Neuron (in vitro differentiated cells): ENCODE results near the gene FXYD1.

Experiments used
- H2AFZ ChIP-seq: one replicate; pipeline ENCODE4 v1.6.1; 2013; ENCODE audit warnings: low read depth, mild to moderate bottlenecking, inconsistent platforms, low read length, moderate library complexity
- H3K27me3 ChIP-seq: one replicate; pipeline ENCODE4 v1.6.1; 2013; ENCODE audit warnings: low read length; ENCODE audit not compliant: insufficient read depth
- H3K36me3 ChIP-seq: one replicate; pipeline ENCODE4 v1.6.1; 2013; ENCODE audit warnings: low read length; ENCODE audit not compliant: insufficient read depth
- H3K4me1 ChIP-seq: one replicate; pipeline ENCODE4 v1.6.1; 2013; ENCODE audit warnings: low read length; ENCODE audit not compliant: insufficient read depth
- H3K4me3 ChIP-seq: 2 replicates; pipeline ENCODE4 v1.5.1; 2013; ENCODE audit warnings: mild to moderate bottlenecking, low read length, moderate library complexity
- H3K9me3 ChIP-seq: one replicate; pipeline ENCODE4 v1.6.1; 2013; ENCODE audit warnings: low read length

Gene FXYD1

DNA sequence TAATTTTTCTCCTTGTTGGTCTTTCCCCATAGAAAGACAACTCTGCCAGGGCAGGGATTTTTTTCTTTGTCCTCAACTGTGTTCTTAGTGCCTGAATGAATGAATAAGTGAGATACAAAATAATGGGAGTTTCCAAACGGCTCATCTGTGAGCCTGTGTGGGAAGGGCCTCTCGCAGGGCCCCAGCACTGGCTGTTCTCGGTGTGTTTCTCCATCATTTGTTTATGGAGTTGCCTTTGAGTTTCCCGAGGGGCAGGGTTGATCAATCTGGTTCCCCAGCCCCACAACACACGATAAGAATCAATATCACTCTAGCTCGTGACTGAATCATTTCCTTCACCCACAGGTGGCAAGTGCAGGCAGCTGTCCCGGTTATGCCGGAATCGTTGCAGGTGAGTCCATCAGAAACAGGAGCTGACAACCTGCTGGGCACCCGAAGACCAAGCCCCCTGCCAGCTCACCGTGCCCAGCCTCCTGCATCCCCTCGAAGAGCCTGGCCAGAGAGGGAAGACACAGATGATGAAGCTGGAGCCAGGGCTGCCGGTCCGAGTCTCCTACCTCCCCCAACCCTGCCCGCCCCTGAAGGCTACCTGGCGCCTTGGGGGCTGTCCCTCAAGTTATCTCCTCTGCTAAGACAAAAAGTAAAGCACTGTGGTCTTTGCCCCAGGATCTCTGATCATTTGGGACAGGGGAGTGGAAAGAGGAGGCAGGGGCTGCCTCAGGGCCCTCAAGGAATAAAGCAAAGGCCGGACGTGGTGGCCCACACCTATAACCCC is 30.8 kb downstream of the FXYD1 start:
- Histone ChIP-seq H3K4me1 (peaks cover 16% of the 10 kb centered on the region), H3K36me3 (no peaks in the 10 kb centered on the region)

DNA sequence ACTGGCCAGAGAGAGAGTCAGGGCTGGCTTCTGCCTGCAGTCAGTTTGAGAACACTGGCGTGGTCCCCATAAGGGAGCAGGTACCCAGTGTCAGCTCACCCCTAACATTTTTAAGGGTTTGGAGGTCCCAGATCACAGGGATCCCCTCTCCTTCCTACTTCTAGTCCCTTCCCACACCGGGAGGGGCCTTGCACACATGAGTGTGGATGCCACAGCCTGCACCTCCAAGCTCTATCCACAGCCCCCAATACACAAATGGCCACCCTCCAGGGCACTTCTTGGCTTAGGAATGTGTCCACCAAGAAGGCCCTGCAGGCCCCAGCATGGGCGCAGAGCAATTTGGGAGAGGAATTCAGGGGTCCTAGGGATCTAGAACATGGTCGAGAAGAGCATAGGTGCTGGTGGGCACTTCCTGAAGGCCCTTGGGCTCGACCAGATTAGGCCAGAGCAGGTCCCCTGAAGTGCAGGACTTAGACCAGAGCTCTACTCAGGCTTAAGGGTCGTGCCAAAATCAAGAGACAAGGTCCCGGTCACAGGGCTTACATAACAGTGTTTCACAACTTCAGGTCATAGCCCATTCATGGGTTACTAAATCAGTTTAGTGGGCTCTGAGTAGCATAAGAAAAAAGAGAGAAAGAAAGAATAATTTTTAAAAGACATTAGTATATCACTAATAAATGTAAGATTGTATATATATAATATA is 31.9 kb downstream of the FXYD1 start:
- Histone ChIP-seq H2AFZ (no peak overlapping the region), H3K4me1 (peaks cover 9% of the 10 kb centered on the region), H3K9me3 (peaks cover 3% of the 10 kb centered on the region), H3K4me3 (no peak overlapping the region), H3K27me3 (no peaks in the 10 kb centered on the region), H3K36me3 (no peaks in the 10 kb centered on the region)

More for the DNA sequence above, 30.8 kb downstream of the FXYD1 start:
- Histone ChIP-seq H3K4me3 (no peak overlapping the region), H2AFZ (no peak overlapping the region), H3K27me3 (no peaks in the 10 kb centered on the region), H3K9me3 (peaks cover 3% of the 10 kb centered on the region)

DNA sequence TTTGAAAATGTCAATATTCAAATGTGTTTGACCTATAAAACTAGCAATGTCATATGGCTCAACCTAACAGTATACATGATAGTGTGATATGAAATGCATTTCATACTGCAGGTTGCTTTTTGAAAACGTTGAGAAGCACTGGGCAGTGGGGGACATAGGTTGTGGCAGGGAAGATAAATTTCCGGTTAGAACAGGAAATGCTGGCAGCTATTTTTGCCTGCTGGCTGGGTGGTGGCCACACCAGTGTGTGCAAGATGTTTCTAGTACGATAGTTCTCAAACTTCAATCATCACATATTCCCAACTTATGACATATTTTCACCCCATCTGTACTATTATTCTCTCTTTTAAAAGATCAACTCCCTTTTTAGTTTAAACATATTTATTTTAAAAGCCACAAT is 33.1 kb downstream of the FXYD1 start:
- no peak overlapping the region for H3K4me3 ChIP-seq
- peaks cover 2% of the 10 kb centered on the region for H3K9me3 ChIP-seq
- peaks cover 3% of the 10 kb centered on the region for H3K4me1 ChIP-seq
- H3K27me3 ChIP-seq, result no peaks in the 10 kb centered on the region
- no peak overlapping the region for H2AFZ ChIP-seq
- no peaks in the 10 kb centered on the region for H3K36me3 ChIP-seq

DNA sequence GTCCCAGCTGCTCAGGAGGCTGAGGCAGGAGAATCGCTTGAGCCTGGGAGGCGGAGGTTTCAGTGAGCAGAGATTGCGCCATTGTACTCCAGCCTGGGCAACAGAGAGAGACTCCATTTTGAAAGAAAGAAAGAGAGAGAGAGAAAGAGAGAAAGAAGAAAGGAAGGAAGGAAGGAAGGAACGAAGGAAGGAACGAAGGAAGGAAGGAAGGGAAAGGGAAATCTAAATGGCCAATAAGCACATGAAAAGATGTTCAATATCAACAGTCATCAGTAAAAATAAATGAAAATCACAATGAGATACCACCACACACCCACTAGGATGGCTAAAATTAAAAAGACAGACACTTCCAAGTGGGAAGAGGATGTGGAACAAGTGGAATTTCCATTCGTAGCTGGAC is 35.6 kb downstream of the FXYD1 start:
- Histone ChIP-seq H3K36me3 (no peaks in the 10 kb centered on the region), H3K4me3 (no peak overlapping the region)

DNA sequence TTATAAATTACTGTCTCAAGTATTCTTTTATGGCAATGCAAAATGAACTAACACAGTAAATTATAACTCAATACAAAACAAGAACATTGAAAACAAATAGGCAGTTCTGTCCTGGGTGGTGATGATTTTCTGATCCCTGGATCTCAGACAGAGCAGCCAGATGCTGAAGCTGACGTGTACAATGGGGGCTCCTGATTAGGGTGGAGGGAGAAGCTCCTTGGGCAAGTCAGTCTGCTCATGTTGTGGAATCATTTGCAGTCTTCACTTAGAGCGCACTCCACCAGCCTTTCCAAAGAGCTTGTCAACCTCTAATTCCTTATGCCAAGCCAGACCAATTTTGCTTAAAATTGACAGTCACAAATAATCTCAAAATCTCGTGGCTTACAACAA is 37.6 kb downstream of the FXYD1 start:
- peaks cover 3% of the 10 kb centered on the region for H3K9me3 ChIP-seq
- H3K36me3 ChIP-seq, result no peaks in the 10 kb centered on the region
- H3K27me3 ChIP-seq, result no peaks in the 10 kb centered on the region
- no peak overlapping the region for H3K4me3 ChIP-seq
- no peak overlapping the region for H2AFZ ChIP-seq
- peaks cover 2% of the 10 kb centered on the region for H3K4me1 ChIP-seq

More for the DNA sequence above, 35.6 kb downstream of the FXYD1 start:
- H3K9me3 ChIP-seq, result peaks cover 3% of the 10 kb centered on the region
- no peak overlapping the region for H2AFZ ChIP-seq
- peaks cover 2% of the 10 kb centered on the region for H3K4me1 ChIP-seq
- no peaks in the 10 kb centered on the region for H3K27me3 ChIP-seq

DNA sequence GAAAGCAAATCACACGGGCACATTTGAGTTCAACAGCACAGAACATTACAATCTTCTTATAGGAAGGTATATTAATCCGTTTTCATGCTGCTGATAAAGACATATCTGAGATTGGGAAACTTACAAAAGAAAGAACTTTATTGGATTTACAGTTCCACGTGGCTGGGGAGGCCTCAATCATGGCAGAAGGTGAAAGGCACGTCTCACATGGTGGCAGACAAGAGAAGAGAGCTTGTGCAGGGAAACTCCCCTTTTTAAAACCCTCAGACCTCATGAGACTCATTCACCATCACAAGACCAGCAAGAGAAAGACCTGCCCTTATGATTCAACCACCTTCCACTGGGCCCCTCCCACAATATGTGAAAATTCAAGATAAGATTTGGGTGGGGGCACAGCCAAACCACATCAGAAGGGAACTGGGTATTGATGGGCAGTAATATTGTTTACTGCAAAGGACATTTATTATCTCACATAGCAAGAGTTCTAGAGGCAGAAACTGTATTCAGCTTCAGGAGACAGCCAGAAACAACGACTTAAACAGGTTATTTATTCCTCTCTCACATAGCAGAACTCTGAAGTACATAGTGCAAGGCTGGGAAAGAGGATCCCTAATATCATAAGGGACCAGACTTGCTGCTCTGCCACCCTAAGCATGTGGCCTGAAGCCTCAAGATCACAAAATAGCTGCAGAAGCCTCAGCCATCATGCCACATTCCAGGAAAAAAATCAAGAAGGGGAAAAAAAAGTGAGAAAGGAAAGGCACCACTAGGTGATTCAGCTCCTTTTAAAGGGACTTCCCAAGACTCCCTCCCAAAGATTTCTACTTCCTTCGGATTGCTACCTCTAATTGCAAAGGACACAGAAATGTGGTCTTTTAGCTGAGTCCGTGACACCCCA is 39.0 kb downstream of the FXYD1 start:
- no peaks in the 10 kb centered on the region for H3K27me3 ChIP-seq
- peaks cover 3% of the 10 kb centered on the region for H3K9me3 ChIP-seq
- no peak overlapping the region for H3K4me3 ChIP-seq
- no peaks in the 10 kb centered on the region for H3K36me3 ChIP-seq
- peaks cover 2% of the 10 kb centered on the region for H3K4me1 ChIP-seq
- no peak overlapping the region for H2AFZ ChIP-seq

DNA sequence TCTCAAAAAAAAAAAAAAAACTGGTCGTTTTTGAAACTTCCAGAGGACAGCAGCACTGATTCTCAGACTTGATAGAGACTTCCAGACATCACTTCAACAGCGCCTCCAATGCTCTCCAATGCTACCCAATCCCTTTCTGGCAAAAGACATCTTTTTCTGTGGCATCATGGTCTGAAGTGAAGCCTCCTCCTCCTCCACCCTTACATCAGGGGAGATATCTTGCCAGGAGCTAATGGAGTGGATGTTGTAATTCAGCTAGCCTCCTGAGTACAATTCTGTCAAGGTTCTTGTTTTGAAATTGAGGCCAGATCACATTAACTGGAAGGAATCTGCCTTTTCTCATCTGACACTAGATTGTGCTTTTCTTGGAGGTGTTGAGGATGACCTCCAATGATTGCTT is 40.1 kb downstream of the FXYD1 start:
- peaks cover 2% of the 10 kb centered on the region for H3K4me1 ChIP-seq
- no peaks in the 10 kb centered on the region for H3K27me3 ChIP-seq
- H3K36me3 ChIP-seq, result no peaks in the 10 kb centered on the region
- peaks cover 2% of the 10 kb centered on the region for H3K9me3 ChIP-seq
- H2AFZ ChIP-seq, result no peak overlapping the region
- no peak overlapping the region for H3K4me3 ChIP-seq

DNA sequence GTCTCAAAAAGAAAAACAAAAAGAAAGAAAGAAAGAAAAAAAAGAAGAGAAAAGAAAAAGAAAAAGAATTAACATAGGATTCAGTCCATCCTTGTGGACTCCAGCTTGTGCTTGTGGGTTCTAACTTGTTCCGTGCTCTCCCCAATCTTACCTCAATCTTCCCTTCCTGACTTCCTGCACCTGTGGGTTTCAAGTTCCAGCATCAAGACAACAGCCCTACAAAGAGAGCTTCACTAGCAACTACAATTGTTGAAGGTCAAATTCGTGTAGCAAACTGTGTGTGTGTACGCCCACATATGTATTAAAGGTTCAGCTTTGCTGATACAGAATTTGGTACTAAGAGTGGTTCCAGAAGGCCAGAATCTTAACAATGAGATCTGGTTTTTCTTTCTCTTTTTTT is 41.2 kb downstream of the FXYD1 start:
- Histone ChIP-seq H3K4me3 (no peak overlapping the region), H3K4me1 (peaks cover 2% of the 10 kb centered on the region), H3K36me3 (no peaks in the 10 kb centered on the region)

DNA sequence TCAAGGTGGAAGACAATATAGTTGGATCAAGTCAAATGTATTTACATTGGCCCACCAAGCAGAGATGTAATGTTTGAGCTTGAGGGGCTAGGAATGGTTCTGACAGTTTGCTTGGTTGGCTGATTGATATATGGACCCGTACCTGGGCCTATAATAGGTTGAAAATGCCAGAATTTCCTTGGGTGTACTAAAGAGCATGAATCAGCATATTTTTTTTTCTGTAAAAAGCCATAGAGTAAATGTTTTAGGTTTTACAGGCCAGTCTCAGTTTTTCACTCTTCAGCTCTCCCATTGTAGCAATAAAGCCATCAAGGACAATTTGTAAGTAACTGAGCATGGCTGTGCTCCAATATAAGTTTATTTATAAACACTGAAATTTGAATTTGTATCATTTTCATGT is 42.8 kb downstream of the FXYD1 start:
- H3K27me3 ChIP-seq, result no peaks in the 10 kb centered on the region

More for the DNA sequence above, 41.2 kb downstream of the FXYD1 start:
- H3K27me3 ChIP-seq, result no peaks in the 10 kb centered on the region
- H3K9me3 ChIP-seq, result peaks cover 2% of the 10 kb centered on the region
- no peak overlapping the region for H2AFZ ChIP-seq

DNA sequence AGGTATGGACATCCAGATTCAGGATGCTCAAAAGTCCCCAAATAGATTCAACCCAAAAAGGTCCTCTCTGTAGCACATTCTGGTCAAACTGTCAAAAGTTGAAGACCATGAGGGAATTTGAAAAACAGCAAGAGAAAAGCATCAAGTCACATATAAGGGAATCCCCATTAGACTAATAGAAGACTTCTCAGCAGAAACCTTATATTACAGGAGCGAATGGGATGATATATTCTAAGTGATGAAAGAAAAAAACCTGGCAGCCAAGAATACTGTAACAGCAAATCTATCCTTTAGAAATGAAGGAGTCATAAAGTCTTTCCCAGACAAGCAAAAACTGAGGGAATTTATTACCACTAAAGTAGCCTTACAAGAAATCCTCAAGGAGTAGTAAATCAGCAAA is 45.6 kb downstream of the FXYD1 start:
- Histone ChIP-seq H3K9me3 (no peaks in the 10 kb centered on the region), H3K4me1 (no peaks in the 10 kb centered on the region)

More for the DNA sequence above, 42.8 kb downstream of the FXYD1 start:
- Histone ChIP-seq H2AFZ (no peak overlapping the region), H3K4me1 (no peaks in the 10 kb centered on the region), H3K4me3 (no peak overlapping the region), H3K9me3 (peaks cover 2% of the 10 kb centered on the region), H3K36me3 (no peaks in the 10 kb centered on the region)

DNA sequence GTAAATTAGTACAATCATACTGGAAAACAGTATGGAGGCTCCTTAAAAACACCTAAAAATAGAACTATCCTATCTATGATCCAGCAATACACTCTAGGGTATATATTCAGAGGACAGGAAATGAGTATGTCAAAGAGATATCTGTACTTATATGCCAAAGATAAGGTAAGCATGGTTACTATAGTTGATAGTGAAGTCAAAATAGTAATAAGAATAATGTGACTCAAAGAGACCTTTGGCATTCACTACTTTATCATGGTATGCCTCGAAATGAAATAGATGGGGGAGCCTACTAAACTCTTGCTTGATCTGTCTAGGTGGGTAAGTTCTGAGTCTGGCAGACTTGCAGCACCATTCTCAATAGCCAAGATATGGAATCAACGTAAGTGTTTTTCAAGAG is 46.3 kb downstream of the FXYD1 start:
- H3K4me3 ChIP-seq, result no peak overlapping the region
- H3K36me3 ChIP-seq, result no peaks in the 10 kb centered on the region
- H3K9me3 ChIP-seq, result no peaks in the 10 kb centered on the region
- H3K27me3 ChIP-seq, result no peaks in the 10 kb centered on the region
- no peak overlapping the region for H2AFZ ChIP-seq
- no peaks in the 10 kb centered on the region for H3K4me1 ChIP-seq

More for the DNA sequence above, 45.6 kb downstream of the FXYD1 start:
- no peak overlapping the region for H2AFZ ChIP-seq
- H3K27me3 ChIP-seq, result no peaks in the 10 kb centered on the region
- no peak overlapping the region for H3K4me3 ChIP-seq
- H3K36me3 ChIP-seq, result no peaks in the 10 kb centered on the region
